Fibroblast of lung (primary cell): ENCODE data around the gene SYT14. TPM values are rescaled to one million over a fixed set of nuclear protein-coding genes. Genes with fewer than 3 reads are reported as not detected.

ENCODE experiments used
- DNase-seq, 2 donors: peaks; one replicate each; pipeline versions ENCODE4 v3.0.0 to v3.0.0-alpha.2; 2010; ENCODE audit warnings: low read depth in 2 of 2
- H2AFZ ChIP-seq: 2 replicates; pipeline ENCODE4 v1.5.1; 2012; ENCODE audit warnings: low read length, control low read depth, inconsistent platforms
- H3K27ac ChIP-seq: 2 replicates; pipeline ENCODE4 v1.5.1; 2011; ENCODE audit warnings: low read length, control low read depth; ENCODE audit not compliant: insufficient read depth
- H3K27me3 ChIP-seq: 2 replicates; pipeline ENCODE4 v1.5.1; 2011; ENCODE audit warnings: mild to moderate bottlenecking, low read length; ENCODE audit not compliant: control insufficient read depth, insufficient read depth
- H3K36me3 ChIP-seq: 2 replicates; pipeline ENCODE4 v1.5.1; 2011; ENCODE audit warnings: low read length; ENCODE audit not compliant: control insufficient read depth, insufficient read depth
- H3K4me1 ChIP-seq: 2 replicates; pipeline ENCODE4 v1.5.1; 2011; ENCODE audit warnings: low read length; ENCODE audit not compliant: control insufficient read depth, insufficient read depth; ENCODE audit errors: extremely low read depth
- H3K4me2 ChIP-seq: 2 replicates; pipeline ENCODE4 v1.5.1; 2011; ENCODE audit warnings: low read length, control low read depth; ENCODE audit not compliant: insufficient read depth; ENCODE audit errors: extremely low read depth
- H3K4me3 ChIP-seq, 4 experiments: fragments of 200-600 bp in 1 of 4; sonication (generic) in 1 of 4; replicated peaks in 1 of 4; 2 replicates each; pipeline ENCODE4 v1.5.1; 2011 to 2016; ENCODE audit warnings: low read length in 4 of 4, low read depth in 3 of 4, mild to moderate bottlenecking in 3 of 4, control low read depth in 2 of 4, inconsistent platforms in 1 of 4, mixed read lengths in 1 of 4; ENCODE audit not compliant: insufficient read depth in 1 of 4; ENCODE audit errors: control extremely low read depth in 1 of 4
- H3K79me2 ChIP-seq: 2 replicates; pipeline ENCODE4 v1.5.1; 2012; ENCODE audit warnings: mild to moderate bottlenecking, low read length, inconsistent platforms; ENCODE audit not compliant: control insufficient read depth, insufficient read depth
- H3K9ac ChIP-seq: 2 replicates; pipeline ENCODE4 v1.5.1; 2011; ENCODE audit warnings: mild to moderate bottlenecking, low read length, control low read depth; ENCODE audit not compliant: insufficient read depth
- H3K9me3 ChIP-seq: 2 replicates; pipeline ENCODE4 v1.5.1; 2012; ENCODE audit warnings: low read depth, low read length; ENCODE audit not compliant: control insufficient read depth, insufficient read depth
- H4K20me1 ChIP-seq: 2 replicates; pipeline ENCODE4 v1.5.1; 2011; ENCODE audit warnings: low read length; ENCODE audit not compliant: control insufficient read depth, insufficient read depth; ENCODE audit errors: extremely low read depth
- CTCF ChIP-seq, 2 donors: IDR thresholded peaks in 1 of 2; conservative IDR thresholded peaks in 1 of 2; 1 replicate in 1 of 2; 2 replicates in 1 of 2; pipeline ENCODE4 v1.5.1; 2011 to 2012; ENCODE audit warnings: low read length in 2 of 2, control low read depth in 1 of 2, inconsistent platforms in 1 of 2, low read depth in 1 of 2, mild to moderate bottlenecking in 1 of 2
- EZH2 ChIP-seq: IDR thresholded peaks from 2 replicates; pipeline ENCODE4 v1.5.1; 2012; ENCODE audit warnings: low read length, control low read depth, mild to moderate bottlenecking; ENCODE audit errors: missing control alignments
- polyA plus RNA-seq, 2 donors: library from polyadenylated mRNA; depleted of rRNA in 1 of 2; stranded (reverse) in 1 of 2; unstranded in 1 of 2; fragments of >200 nt; gene quantifications; 2 replicates each; pipeline ENCODE4 v1.2.1, GENCODE V29; 2011 to 2012; ENCODE audit warnings: missing spikeins in 1 of 2
- total RNA-seq: library from RNA; depleted of rRNA; stranded (reverse); fragments of >200 nt; gene quantifications from 2 replicates; pipeline ENCODE4 v1.2.1, GENCODE V29; 2014

SYT14 gene
- total and polyA plus RNA-seq, 2 donors (not counting 1 experiment from before 2014, with no cell fraction given), result 0.84 to 0.99 TPM

- no peaks in the 10 kb centered on the region for H4K20me1 ChIP-seq
- H3K4me1 ChIP-seq, result no peaks in the 10 kb centered on the region
- no peak overlapping the region for H3K4me2 ChIP-seq
- H3K27ac ChIP-seq, result no peak overlapping the region
- no peaks in the 10 kb centered on the region for H3K36me3 ChIP-seq
- H3K79me2 ChIP-seq, result no peaks in the 10 kb centered on the region
- no peak overlapping the region for H3K9ac ChIP-seq
- no peak overlapping the region for H2AFZ ChIP-seq
- TF ChIP-seq EZH2, result no peak
- TF ChIP-seq CTCF (conservative IDR thresholded peaks at IDR 0.05 in 1 of 2, IDR thresholded peaks at IDR 0.05 in 1 of 2; ENCODE audit: low read depth in 1 of 2, low read length in 2 of 2), result no peak
- DNase-seq, result no peak
- no peak overlapping the region for H3K4me3 ChIP-seq
- no peaks in the 10 kb centered on the region for H3K27me3 ChIP-seq
- H3K9me3 ChIP-seq, result no peaks in the 10 kb centered on the region
Observed at GRCh38 chr1:210124736-210125135, 186.7 kb downstream of the SYT14 start.

GRCh38 chr1:210125143-210125542, 187.1 kb downstream of the SYT14 start:
- Histone ChIP-seq H2AFZ (no peak overlapping the region), H3K9ac (no peak overlapping the region), H3K27ac (no peak overlapping the region), H4K20me1 (no peaks in the 10 kb centered on the region), H3K4me2 (no peak overlapping the region), H3K9me3 (no peaks in the 10 kb centered on the region), H3K79me2 (no peaks in the 10 kb centered on the region), H3K36me3 (no peaks in the 10 kb centered on the region), H3K4me3 (no peak overlapping the region), H3K27me3 (no peaks in the 10 kb centered on the region), H3K4me1 (no peaks in the 10 kb centered on the region)
- DNase-seq, result no peak
- no peak for TF ChIP-seq CTCF (conservative IDR thresholded peaks at IDR 0.05 in 1 of 2, IDR thresholded peaks at IDR 0.05 in 1 of 2; ENCODE audit: low read depth in 1 of 2, low read length in 2 of 2)

GRCh38 chr1:210129092-210129491, 191.1 kb downstream of the SYT14 start:
- Histone ChIP-seq H3K27ac (no peak overlapping the region), H3K9me3 (no peaks in the 10 kb centered on the region), H3K4me2 (no peak overlapping the region), H3K9ac (no peak overlapping the region), H2AFZ (no peak overlapping the region), H3K79me2 (no peaks in the 10 kb centered on the region), H3K36me3 (no peaks in the 10 kb centered on the region), H3K4me1 (no peaks in the 10 kb centered on the region), H3K27me3 (no peaks in the 10 kb centered on the region), H4K20me1 (no peaks in the 10 kb centered on the region), H3K4me3 (no peak overlapping the region)
- TF ChIP-seq EZH2, result no peak
- TF ChIP-seq CTCF (conservative IDR thresholded peaks at IDR 0.05 in 1 of 2, IDR thresholded peaks at IDR 0.05 in 1 of 2; ENCODE audit: low read depth in 1 of 2, low read length in 2 of 2), result no peak
- DNase-seq, result no peak
